Panc1 (cell line): ENCODE results near the gene DHRS2. TPM values are rescaled to one million over a fixed set of nuclear protein-coding genes. Genes with fewer than 3 reads are reported as not detected.

Experiments
- ATAC-seq: fragments of 200-7000 bp; cut with Tn5 transposase; 2 replicates; pipeline ENCODE4 v1.9.1; 2020; ENCODE audit warnings: mild to moderate bottlenecking, moderate library complexity
- BruUV-seq: library from RNA; stranded (reverse); fragments of 400-500 nt; replicated peaks from 2 replicates; lab custom pipeline; 2021; lab: Mats Ljungman, UMichigan
- CTCF ChIA-PET: fragments of 300-600 bp; sonication (Branson Sonifier 250); formaldehyde crosslinking; loops from one replicate; lab custom pipeline; 2022; ENCODE audit warnings: antibody characterized with exemption; lab: Charles Lee
- POLR2A ChIA-PET: fragments of 300-600 bp; sonication (Branson Sonifier 250); formaldehyde crosslinking; loops from one replicate; lab custom pipeline; 2022; ENCODE audit warnings: antibody characterized with exemption; lab: Charles Lee
- DNase-seq: peaks from one replicate; pipeline ENCODE4 v3.0.0-alpha.2; 2010; ENCODE audit warnings: low read depth, low spot score
- H3K27ac ChIP-seq: 2 replicates; pipeline ENCODE4 v1.5.1; 2011; ENCODE audit warnings: mild to moderate bottlenecking, low read length, inconsistent platforms
- H3K27me3 ChIP-seq: fragments of 200-500 bp; sonication (Bioruptor generic); 2 replicates; pipeline ENCODE4 v1.6.0; 2014; ENCODE audit warnings: low read length, inconsistent platforms; ENCODE audit not compliant: control insufficient read depth, insufficient read depth
- H3K36me3 ChIP-seq: fragments of 200-500 bp; sonication (Bioruptor generic); 2 replicates; pipeline ENCODE4 v1.5.1; 2014; ENCODE audit warnings: inconsistent platforms, mild to moderate bottlenecking, low read length, moderate library complexity; ENCODE audit not compliant: control insufficient read depth, insufficient read depth
- H3K4me1 ChIP-seq: 2 replicates; pipeline ENCODE4 v1.5.1; 2011; ENCODE audit warnings: inconsistent platforms, mild to moderate bottlenecking, low read length, moderate library complexity; ENCODE audit not compliant: control insufficient read depth, insufficient read depth
- H3K4me3 ChIP-seq, 2 experiments: 2 replicates each; pipeline ENCODE4 v1.5.1; 2011 to 2012; ENCODE audit warnings: low read depth in 2 of 2, low read length in 2 of 2, mild to moderate bottlenecking in 2 of 2, inconsistent platforms in 1 of 2, moderate library complexity in 1 of 2
- H3K9me3 ChIP-seq: fragments of 200-500 bp; sonication (Bioruptor generic); 2 replicates; pipeline ENCODE4 v1.5.1; 2014; ENCODE audit warnings: low read depth, mild to moderate bottlenecking, inconsistent platforms, low read length, moderate library complexity; ENCODE audit not compliant: control insufficient read depth, insufficient read depth
- CTCF ChIP-seq: fragments of 450-650 bp; IDR thresholded peaks from 2 replicates; pipeline ENCODE4 v1.5.1; 2017; ENCODE audit warnings: mild to moderate bottlenecking
- POLR2AphosphoS5 ChIP-seq: IDR thresholded peaks from 2 replicates; pipeline ENCODE4 v1.6.1; 2012; ENCODE audit warnings: mild to moderate bottlenecking, low read depth, low read length, moderate library complexity
- REST ChIP-seq, 2 experiments: IDR thresholded peaks; 2 replicates each; pipeline ENCODE4 v1.6.1; 2011 to 2012; ENCODE audit warnings: low read depth in 2 of 2, control low read depth in 1 of 2, low read length in 1 of 2, mild to moderate bottlenecking in 1 of 2, moderate library complexity in 1 of 2; ENCODE audit not compliant: insufficient read depth in 1 of 2
- SIN3A ChIP-seq: IDR thresholded peaks from 2 replicates; pipeline ENCODE4 v1.6.1; 2012; ENCODE audit warnings: low read depth, mild to moderate bottlenecking, low read length, moderate library complexity, borderline replicate concordance; ENCODE audit not compliant: insufficient read depth
- TCF7L2 ChIP-seq: IDR thresholded peaks from 2 replicates; pipeline ENCODE4 v1.6.1; 2011; ENCODE audit warnings: mild to moderate bottlenecking, low read depth, low read length, inconsistent platforms
- in situ Hi-C: cut with HindIII; loops from 2 replicates; pipeline ENCODE4 v1.10.0; 2016; ENCODE audit warnings: low sequenced_read_pairs, low pct_unique_long_range_greater_than_20kb
- intact Hi-C: fragments of 100-400 bp; cut with micrococcal nuclease; formaldehyde crosslinking; loops from one replicate; pipeline ENCODE4 v1.10.0; 2022; ENCODE audit not compliant: unreplicated experiment
- total RNA-seq: library from RNA; stranded (reverse); gene quantifications from one replicate; pipeline ENCODE4 v1.2.1, GENCODE V29; 2021; ENCODE audit not compliant: unreplicated experiment

DHRS2 gene
- total RNA-seq, 1 experiment from 2014 or later: 1.0 TPM

GRCh38 chr14:23638414-23639047, 2.4 kb downstream of the DHRS2 start:
- ATAC-seq: no peak
- CTCF ChIA-PET: no interaction called here

More at GRCh38 chr14:23638414-23639047, 2.4 kb downstream of the DHRS2 start:
- TF ChIP-seq POLR2AphosphoS5: no peak
- no peak for TF ChIP-seq REST (IDR thresholded peaks at IDR 0.05; ENCODE audit: insufficient read depth in 1 of 2, low read depth in 2 of 2, low read length in 1 of 2)
- TF ChIP-seq TCF7L2: no peak
- TF ChIP-seq CTCF: no peak
- no peak for TF ChIP-seq SIN3A
- intact Hi-C loops (no loop called here), in situ Hi-C loops (no loop called here)
- no peak overlapping the region for H3K4me3 ChIP-seq
- H3K4me1 ChIP-seq: no peaks in the 10 kb centered on the region
- POLR2A ChIA-PET: interaction anchor here (0.6 kb wide), 1 partner anchor 668 kb away, joined by 4 read pairs; no protein-coding TSS in a partner anchor
- no peaks in the 10 kb centered on the region for H3K36me3 ChIP-seq
- DNase-seq: no peak
- H3K27ac ChIP-seq: no peak overlapping the region
- H3K9me3 ChIP-seq: no peaks in the 10 kb centered on the region
- no TSS peak for BruUV-seq
- H3K27me3 ChIP-seq: no peaks in the 10 kb centered on the region
